DOHH2 (cell line): Measurements from ENCODE around the gene BLOC1S4.

Experiments
- H3F3A ChIP-seq: fragments of 200-600 bp; sonication (generic), shearing (Covaris generic); 2 replicates; pipeline ENCODE4 v1.6.0; 2016; ENCODE audit warnings: antibody characterized with exemption, mild to moderate bottlenecking; ENCODE audit not compliant: control insufficient read depth, insufficient read depth
- H3K27ac ChIP-seq: fragments of 200-600 bp; sonication (generic); 2 replicates; pipeline ENCODE4 v1.5.1; 2014; ENCODE audit warnings: low read depth, mild to moderate bottlenecking, low read length, moderate library complexity
- H3K27me3 ChIP-seq: fragments of 200-600 bp; sonication (generic); 2 replicates; pipeline ENCODE4 v1.6.1; 2014; ENCODE audit warnings: mild to moderate bottlenecking, low read length, mixed read lengths; ENCODE audit not compliant: control insufficient read depth
- H3K36me3 ChIP-seq: fragments of 200-600 bp; sonication (generic); 2 replicates; pipeline ENCODE4 v1.6.1; 2014; ENCODE audit warnings: mild to moderate bottlenecking, low read length, moderate library complexity, mixed read lengths; ENCODE audit not compliant: control insufficient read depth
- H3K4me1 ChIP-seq: fragments of 200-600 bp; sonication (generic); 2 replicates; pipeline ENCODE4 v1.6.1; 2014; ENCODE audit warnings: mild to moderate bottlenecking, low read length, mixed read lengths; ENCODE audit not compliant: control insufficient read depth
- H3K4me2 ChIP-seq: fragments of 200-600 bp; sonication (generic); 2 replicates; pipeline ENCODE4 v1.6.0; 2014; ENCODE audit warnings: mild to moderate bottlenecking, low read length, moderate library complexity
- H3K4me3 ChIP-seq: fragments of 200-600 bp; sonication (generic); 2 replicates; pipeline ENCODE4 v1.5.1; 2014; ENCODE audit warnings: mild to moderate bottlenecking, low read length, mixed read lengths
- H3K79me2 ChIP-seq: fragments of 200-600 bp; sonication (generic); 2 replicates; pipeline ENCODE4 v1.6.1; 2014; ENCODE audit warnings: mild to moderate bottlenecking, low read length, mixed read lengths; ENCODE audit not compliant: control insufficient read depth
- H3K9me2 ChIP-seq: fragments of 200-600 bp; sonication (generic); replicated peaks from 2 replicates; pipeline ENCODE4 v1.6.1; 2014; ENCODE audit warnings: mild to moderate bottlenecking, low read length, mixed read lengths; ENCODE audit not compliant: control insufficient read depth
- H3K9me3 ChIP-seq: fragments of 200-600 bp; sonication (generic); 2 replicates; pipeline ENCODE4 v1.6.1; 2014; ENCODE audit warnings: antibody characterized with exemption, low read length, mixed read lengths; ENCODE audit not compliant: control insufficient read depth, insufficient read depth
- H4K20me1 ChIP-seq: fragments of 200-600 bp; sonication (generic); 2 replicates; pipeline ENCODE4 v1.6.0; 2014; ENCODE audit warnings: low read depth, mild to moderate bottlenecking, antibody characterized with exemption, low read length, moderate library complexity; ENCODE audit not compliant: control insufficient read depth, insufficient read depth
- CTCF ChIP-seq: fragments of 200-600 bp; sonication (generic); IDR thresholded peaks from one replicate; pipeline ENCODE4 v1.5.1; 2014; ENCODE audit warnings: antibody characterized with exemption, mild to moderate bottlenecking, low read depth, low read length; ENCODE audit not compliant: poor library complexity, severe bottlenecking
- EZH2phosphoT487 ChIP-seq: fragments of 200-600 bp; sonication (generic); IDR thresholded peaks from 2 replicates; pipeline ENCODE4 v1.6.1; 2017; ENCODE audit warnings: borderline replicate concordance, mild to moderate bottlenecking, antibody characterized with exemption, low read length, moderate library complexity, mixed read lengths

The BLOC1S4 gene

DNA sequence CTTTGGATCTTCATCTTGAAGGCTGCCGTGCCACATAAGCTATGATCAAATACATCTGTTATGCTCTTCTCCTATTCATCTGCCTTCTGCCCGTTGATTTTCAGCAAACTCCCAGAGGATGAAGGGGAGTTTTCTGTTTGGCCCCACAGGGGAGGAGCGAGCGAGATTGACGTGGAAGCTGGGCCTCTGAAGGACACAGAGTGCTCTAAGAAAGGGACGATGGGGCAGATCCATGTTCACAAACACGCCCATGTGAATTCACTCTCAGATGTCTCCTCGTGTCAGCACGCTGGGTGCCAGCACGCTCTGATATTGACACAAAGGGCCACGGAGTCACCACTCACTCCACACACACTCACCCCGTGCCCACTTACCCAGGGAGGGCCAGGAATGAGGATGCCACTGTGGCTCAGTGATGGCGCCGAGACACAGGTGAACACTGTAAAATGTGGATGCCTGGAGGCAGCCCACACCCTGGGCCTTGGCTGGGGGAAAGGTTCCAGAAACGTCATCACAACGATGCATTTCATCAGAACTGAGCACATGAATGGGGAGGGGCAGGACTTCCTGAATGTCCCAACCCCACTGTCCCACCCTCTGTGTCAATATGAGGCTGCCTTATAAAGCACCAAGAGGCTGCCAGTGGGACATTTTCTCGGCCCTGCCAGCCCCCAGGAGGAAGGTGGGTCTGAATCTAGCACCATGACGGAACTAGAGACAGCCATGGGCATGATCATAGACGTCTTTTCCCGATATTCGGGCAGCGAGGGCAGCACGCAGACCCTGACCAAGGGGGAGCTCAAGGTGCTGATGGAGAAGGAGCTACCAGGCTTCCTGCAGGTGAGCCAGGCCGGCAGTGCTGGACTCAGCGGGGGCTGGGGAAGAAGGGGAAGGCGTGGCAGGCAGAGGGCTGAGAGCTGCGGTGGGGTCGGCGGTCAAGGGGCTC is 22.5 kb upstream of the BLOC1S4 start, which contains the start of gene S100P:
Gene S100P, plus strand, starts transcription at position 648 of the 946 bp plus-strand sequence. Its CDS starts 55 bp downstream, at position 703.
- H3K27ac ChIP-seq: no peak within 1 kb of the TSS

GRCh38 chr4:6694177-6694901 is 21.6 kb upstream of the BLOC1S4 start:
- Histone ChIP-seq H3K4me2 (no peak overlapping the region), H4K20me1 (no peaks in the 10 kb centered on the region), H3K9me3 (no peaks in the 10 kb centered on the region), H3K36me3 (no peaks in the 10 kb centered on the region), H3K4me3 (no peak overlapping the region), H3K27me3 (no peaks in the 10 kb centered on the region), H3K27ac (no peak overlapping the region), H3K4me1 (no peaks in the 10 kb centered on the region), H3K79me2 (no peaks in the 10 kb centered on the region), H3F3A (no peaks in the 10 kb centered on the region), H3K9me2 (no peaks in the 10 kb centered on the region)
- TF ChIP-seq EZH2phosphoT487 (no peak), CTCF (no peak)

More for the DNA sequence above, 22.5 kb upstream of the BLOC1S4 start, which contains the start of gene S100P:
- H3K9me3 ChIP-seq: no peaks in the 10 kb centered on the region
- TF ChIP-seq EZH2phosphoT487: no peak
- no peak for TF ChIP-seq CTCF
- H3F3A ChIP-seq: no peaks in the 10 kb centered on the region
- no peaks in the 10 kb centered on the region for H4K20me1 ChIP-seq
- no peaks in the 10 kb centered on the region for H3K36me3 ChIP-seq
- H3K27me3 ChIP-seq: no peaks in the 10 kb centered on the region
- H3K79me2 ChIP-seq: no peaks in the 10 kb centered on the region
- H3K4me3 ChIP-seq: no peak within 1 kb of the TSS
- no peaks in the 10 kb centered on the region for H3K9me2 ChIP-seq
- H3K4me1 ChIP-seq: no peaks in the 10 kb centered on the region
- H3K4me2 ChIP-seq: no peak within 1 kb of the TSS

- Histone ChIP-seq H3K4me2 (no peak overlapping the region), H3K27ac (no peak overlapping the region), H3K9me2 (no peaks in the 10 kb centered on the region), H4K20me1 (no peaks in the 10 kb centered on the region), H3K27me3 (no peaks in the 10 kb centered on the region), H3K4me3 (no peak overlapping the region), H3K9me3 (no peaks in the 10 kb centered on the region), H3K79me2 (no peaks in the 10 kb centered on the region), H3F3A (no peaks in the 10 kb centered on the region), H3K4me1 (no peaks in the 10 kb centered on the region), H3K36me3 (no peaks in the 10 kb centered on the region)
- TF ChIP-seq CTCF: no peak
- TF ChIP-seq EZH2phosphoT487: no peak
Observed at GRCh38 chr4:6695660-6696610, 20.0 kb upstream of the BLOC1S4 start.
